H9 (cell line): ENCODE data around the gene TEAD1. TPM values are rescaled to one million over a fixed set of nuclear protein-coding genes. Genes with fewer than 3 reads are reported as not detected.

Experiments used
- DNase-seq: peaks from one replicate; pipeline ENCODE4 v3.0.0-alpha.2; 2017
- H2AFZ ChIP-seq: one replicate; pipeline ENCODE4 v1.6.1; 2013; ENCODE audit warnings: mild to moderate bottlenecking, low read length, control low read depth, moderate library complexity
- H2AK5ac ChIP-seq: 2 replicates; pipeline ENCODE4 v1.6.1; 2013; ENCODE audit warnings: low read length, control low read depth, mixed read lengths; ENCODE audit not compliant: insufficient read length
- H2BK120ac ChIP-seq: one replicate; pipeline ENCODE4 v1.6.1; 2013; ENCODE audit warnings: low read depth, mild to moderate bottlenecking, low read length, control low read depth, inconsistent platforms; ENCODE audit not compliant: poor library complexity, severe bottlenecking
- H2BK12ac ChIP-seq: 2 replicates; pipeline ENCODE4 v1.6.1; 2013; ENCODE audit warnings: low read length, control low read depth, mixed read lengths, low read depth; ENCODE audit not compliant: insufficient read length
- H2BK15ac ChIP-seq: 2 replicates; pipeline ENCODE4 v1.6.1; 2013; ENCODE audit warnings: low read depth, low read length, control low read depth
- H2BK20ac ChIP-seq: one replicate; pipeline ENCODE4 v1.6.1; 2013; ENCODE audit warnings: low read depth, mild to moderate bottlenecking, low read length, control low read depth, inconsistent platforms; ENCODE audit not compliant: poor library complexity, severe bottlenecking
- H2BK5ac ChIP-seq: 2 replicates; pipeline ENCODE4 v1.6.1; 2013; ENCODE audit warnings: low read length, control low read depth, mixed read lengths; ENCODE audit not compliant: insufficient read length
- H3K14ac ChIP-seq: 2 replicates; pipeline ENCODE4 v1.6.1; 2013; ENCODE audit warnings: low read length, control low read depth; ENCODE audit not compliant: insufficient read depth
- H3K18ac ChIP-seq: 2 replicates; pipeline ENCODE4 v1.6.1; 2013; ENCODE audit warnings: low read depth, mild to moderate bottlenecking, mixed read lengths, low read length, control low read depth; ENCODE audit not compliant: insufficient read length
- H3K23ac ChIP-seq: 2 replicates; pipeline ENCODE4 v1.6.1; 2013; ENCODE audit warnings: low read length, control low read depth, mixed read lengths, low read depth; ENCODE audit not compliant: insufficient read length
- H3K23me2 ChIP-seq: 2 replicates; pipeline ENCODE4 v1.6.1; 2013; ENCODE audit warnings: low read depth, mild to moderate bottlenecking, mixed read lengths, low read length, control low read depth; ENCODE audit not compliant: insufficient read length, poor library complexity, severe bottlenecking
- H3K27ac ChIP-seq: 2 replicates; pipeline ENCODE4 v1.5.1; 2013; ENCODE audit warnings: low read length, control low read depth, mixed read lengths, low read depth; ENCODE audit not compliant: insufficient read length
- H3K27me3 ChIP-seq: 2 replicates; pipeline ENCODE4 v1.6.1; 2013; ENCODE audit warnings: low read length, control low read depth, inconsistent platforms; ENCODE audit not compliant: insufficient read depth
- H3K4ac ChIP-seq: 2 replicates; pipeline ENCODE4 v1.6.1; 2013; ENCODE audit warnings: low read depth, mild to moderate bottlenecking, control low read depth, inconsistent platforms, low read length, moderate library complexity
- H3K4me1 ChIP-seq: 2 replicates; pipeline ENCODE4 v1.6.1; 2013; ENCODE audit warnings: low read length, control low read depth, inconsistent platforms; ENCODE audit not compliant: insufficient read depth
- H3K4me2 ChIP-seq: 2 replicates; pipeline ENCODE4 v1.6.1; 2013; ENCODE audit warnings: low read length, control low read depth, mixed read lengths; ENCODE audit not compliant: insufficient read length, insufficient read depth
- H3K56ac ChIP-seq: 2 replicates; pipeline ENCODE4 v1.6.1; 2013; ENCODE audit warnings: low read depth, mild to moderate bottlenecking, mixed read lengths, low read length, control low read depth; ENCODE audit not compliant: insufficient read length
- H3K79me1 ChIP-seq: 2 replicates; pipeline ENCODE4 v1.6.1; 2013; ENCODE audit warnings: low read depth, mild to moderate bottlenecking, moderate library complexity, low read length, control low read depth, inconsistent platforms; ENCODE audit not compliant: insufficient read depth, poor library complexity, severe bottlenecking
- H3K79me2 ChIP-seq: 2 replicates; pipeline ENCODE4 v1.6.1; 2013; ENCODE audit warnings: low read length, control low read depth, inconsistent platforms; ENCODE audit not compliant: insufficient read depth
- H3K9ac ChIP-seq: 2 replicates; pipeline ENCODE4 v1.6.1; 2013; ENCODE audit warnings: low read length, control low read depth, mixed read lengths; ENCODE audit not compliant: insufficient read length; ENCODE audit errors: extremely low read depth
- H3K9me3 ChIP-seq: one replicate; pipeline ENCODE4 v1.6.1; 2013; ENCODE audit warnings: low read depth, low read length, inconsistent platforms; ENCODE audit not compliant: control insufficient read depth
- H3T11ph ChIP-seq: one replicate; pipeline ENCODE4 v1.6.1; 2013; ENCODE audit warnings: mild to moderate bottlenecking, low read length, control low read depth, inconsistent platforms
- H4K20me1 ChIP-seq: one replicate; pipeline ENCODE4 v1.6.1; 2013; ENCODE audit not compliant: control insufficient read depth, insufficient read length, insufficient read depth
- H4K5ac ChIP-seq: 2 replicates; pipeline ENCODE4 v1.6.1; 2013; ENCODE audit warnings: low read depth, mild to moderate bottlenecking, mixed read lengths, low read length, control low read depth; ENCODE audit not compliant: insufficient read length
- H4K8ac ChIP-seq: replicated peaks from 2 replicates; pipeline ENCODE4 v1.6.1; 2013; ENCODE audit warnings: low read length, control low read depth, mixed read lengths, low read depth; ENCODE audit not compliant: insufficient read length
- H4K91ac ChIP-seq: 2 replicates; pipeline ENCODE4 v1.6.1; 2013; ENCODE audit warnings: low read depth, mild to moderate bottlenecking, moderate library complexity, mixed read lengths, low read length, control low read depth; ENCODE audit not compliant: insufficient read length
- H3K27ac Mint-ChIP-seq, 3 experiments: 2 replicates in 2 of 3; 3 replicates in 1 of 3; pipeline ENCODE4 v1.8.0; 2020 to 2021; ENCODE audit warnings: mixed read lengths in 3 of 3, mild to moderate bottlenecking in 1 of 3, moderate library complexity in 1 of 3
- H3K27me3 Mint-ChIP-seq: 2 replicates; pipeline ENCODE4 v1.8.0; 2021; ENCODE audit warnings: low read depth, mild to moderate bottlenecking, moderate library complexity, mixed read lengths
- H3K36me3 Mint-ChIP-seq, 3 experiments: 2 replicates in 2 of 3; 3 replicates in 1 of 3; pipeline ENCODE4 v1.8.0; 2020 to 2021; ENCODE audit warnings: low read depth in 3 of 3, mixed read lengths in 3 of 3; ENCODE audit not compliant: insufficient read depth in 1 of 3
- H3K4me1 Mint-ChIP-seq, 2 experiments: 2 replicates each; pipeline ENCODE4 v1.8.0; 2020; ENCODE audit warnings: mixed read lengths in 2 of 2
- H3K4me3 Mint-ChIP-seq, 2 experiments: 2 replicates in 1 of 2; 3 replicates in 1 of 2; pipeline ENCODE4 v1.8.0; 2020 to 2021; ENCODE audit warnings: mild to moderate bottlenecking in 2 of 2, mixed read lengths in 2 of 2, moderate library complexity in 1 of 2
- H3K9me3 Mint-ChIP-seq, 2 experiments: 2 replicates in 1 of 2; 3 replicates in 1 of 2; pipeline ENCODE4 v1.8.0; 2020; ENCODE audit warnings: mild to moderate bottlenecking in 2 of 2, mixed read lengths in 2 of 2, moderate library complexity in 1 of 2
- WGBS: extraction: QIAGEN DNeasy Blood & Tissue Kit; methylation state at CpG from one replicate; pipeline ENCODE4 v1.1.7; 2013; ENCODE audit warnings: missing lambda C conversion rate, low lambda C conversion rate, mixed read lengths; ENCODE audit not compliant: insufficient read length; ENCODE audit errors: extremely low coverage; 5-methylcytosine and 5-hydroxymethylcytosine counted together
- total RNA-seq: library from RNA; stranded (reverse); gene quantifications from 2 replicates; pipeline ENCODE4 v1.2.1, GENCODE V29; 2021
- TF ChIP-seq, protein P1 (sequence below): fragments of 200-600 bp; sonication (generic); conservative IDR thresholded peaks from 3 replicates; pipeline ENCODE4 v1.8.0; 2021; ENCODE audit warnings: antibody characterized with exemption, mild to moderate bottlenecking

The TEAD1 gene
- total RNA-seq, 1 experiment from 2014 or later: 75.1 TPM

DNA sequence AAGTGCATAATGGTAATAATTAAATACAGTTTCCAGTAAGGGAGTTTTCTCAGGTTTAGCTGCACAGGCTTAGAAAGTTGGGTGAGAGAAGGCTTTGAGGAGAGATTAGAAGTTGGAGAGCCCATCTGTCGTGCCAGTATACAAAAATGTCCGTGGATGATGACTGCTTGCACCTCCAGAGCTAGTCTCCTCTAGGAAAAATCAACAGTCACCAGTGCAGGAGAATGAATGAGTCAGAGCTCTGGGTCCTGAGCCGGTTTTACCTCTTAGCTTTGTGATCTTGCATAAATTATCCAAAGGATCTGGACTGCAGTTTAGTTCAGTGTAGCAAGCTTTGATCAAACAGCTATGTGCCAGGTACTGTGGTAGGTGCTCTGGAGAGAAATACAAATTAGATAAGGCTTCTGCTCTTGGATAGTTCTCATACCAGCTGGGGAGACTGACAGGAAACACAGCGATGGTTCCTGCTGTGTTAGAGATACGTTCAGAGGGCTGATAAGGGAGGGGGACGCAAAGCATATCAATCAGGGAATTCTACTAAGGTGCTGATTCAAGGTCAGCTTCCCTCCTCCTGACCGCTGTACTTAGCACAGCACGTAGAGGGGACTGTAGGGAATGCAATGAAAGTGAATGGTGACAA is 125.9 kb downstream of the TEAD1 start:
- H3K23ac ChIP-seq: no peak overlapping the region
- Mint-ChIP-seq H3K4me3 (peak overlapping the region in 1 of 2 experiments; percentile 43; a peak in 1 of 5 replicates), H3K27me3 (no peaks in the 10 kb centered on the region), H3K4me1 (peaks cover 60 to 66% of the 10 kb centered on the region in 2 experiments), H3K9me3 (no peaks in the 10 kb centered on the region), H3K36me3 (peaks cover 5 to 16% (median 7%) of the 10 kb centered on the region in 3 experiments; a peak in 6 of 7 replicates), H3K27ac (peak overlapping the region; percentile 62 to 87 (median 76))
- no peak overlapping the region for H4K8ac ChIP-seq
- H3K27me3 ChIP-seq: no peaks in the 10 kb centered on the region
- H3K23me2 ChIP-seq: no peaks in the 10 kb centered on the region
- no peaks in the 10 kb centered on the region for H3K9me3 ChIP-seq
- H4K20me1 ChIP-seq: no peaks in the 10 kb centered on the region
- peaks cover 31% of the 10 kb centered on the region for H3K4me1 ChIP-seq
- peaks cover 4% of the 10 kb centered on the region; the same call in 1 of the 2 replicates for H3K79me2 ChIP-seq
- DNase-seq: no peak
- no CpG with 5 or more reads among the region's 8 CpGs for WGBS
- no peak overlapping the region for H2AK5ac ChIP-seq
- no peak overlapping the region for H3K14ac ChIP-seq
- H4K91ac ChIP-seq: no peak overlapping the region
- TF ChIP-seq, protein P1, sequence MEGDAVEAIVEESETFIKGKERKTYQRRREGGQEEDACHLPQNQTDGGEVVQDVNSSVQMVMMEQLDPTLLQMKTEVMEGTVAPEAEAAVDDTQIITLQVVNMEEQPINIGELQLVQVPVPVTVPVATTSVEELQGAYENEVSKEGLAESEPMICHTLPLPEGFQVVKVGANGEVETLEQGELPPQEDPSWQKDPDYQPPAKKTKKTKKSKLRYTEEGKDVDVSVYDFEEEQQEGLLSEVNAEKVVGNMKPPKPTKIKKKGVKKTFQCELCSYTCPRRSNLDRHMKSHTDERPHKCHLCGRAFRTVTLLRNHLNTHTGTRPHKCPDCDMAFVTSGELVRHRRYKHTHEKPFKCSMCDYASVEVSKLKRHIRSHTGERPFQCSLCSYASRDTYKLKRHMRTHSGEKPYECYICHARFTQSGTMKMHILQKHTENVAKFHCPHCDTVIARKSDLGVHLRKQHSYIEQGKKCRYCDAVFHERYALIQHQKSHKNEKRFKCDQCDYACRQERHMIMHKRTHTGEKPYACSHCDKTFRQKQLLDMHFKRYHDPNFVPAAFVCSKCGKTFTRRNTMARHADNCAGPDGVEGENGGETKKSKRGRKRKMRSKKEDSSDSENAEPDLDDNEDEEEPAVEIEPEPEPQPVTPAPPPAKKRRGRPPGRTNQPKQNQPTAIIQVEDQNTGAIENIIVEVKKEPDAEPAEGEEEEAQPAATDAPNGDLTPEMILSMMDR: no peak
- H2BK5ac ChIP-seq: no peak overlapping the region
- H2BK15ac ChIP-seq: no peak overlapping the region
- H3K18ac ChIP-seq: no peak overlapping the region
- H3K56ac ChIP-seq: no peak overlapping the region
- H3K27ac ChIP-seq: no peak overlapping the region
- H2BK12ac ChIP-seq: no peak overlapping the region
- no peak overlapping the region for H3K9ac ChIP-seq
- H3K79me1 ChIP-seq: peaks cover 3% of the 10 kb centered on the region
- no peak overlapping the region for H3K4ac ChIP-seq
- H2BK20ac ChIP-seq: no peak overlapping the region
- H3T11ph ChIP-seq: no peak overlapping the region
- H2AFZ ChIP-seq: no peak overlapping the region
- H3K4me2 ChIP-seq: peak overlapping the region; percentile 12
- no peak overlapping the region for H2BK120ac ChIP-seq
- H4K5ac ChIP-seq: no peak overlapping the region
